ENCODE data around the gene RPL38. TPM values are rescaled to one million over a fixed set of nuclear protein-coding genes. Genes with fewer than 3 reads are reported as not detected.

RPL38 gene
- total RNA-seq, 1 donor from 2014 or later = 659 TPM

- Histone ChIP-seq H3K4me3 (peak overlapping the region; percentile 71), H3K27me3 (no peaks in the 10 kb centered on the region), H3K36me3 (peaks cover 41% of the 10 kb centered on the region), H3K9me3 (no peaks in the 10 kb centered on the region), H3K4me1 (peaks cover 41% of the 10 kb centered on the region), H3K27ac (no peak overlapping the region)
- TF ChIP-seq CTCF (IDR thresholded peaks at IDR 0.05) = no peak
- ATAC-seq (no peak), DNase-seq (no peak)
- intact Hi-C loops (cut with DNase I) = loop anchor here (5.0 kb wide), 1 partner anchor 85 kb away; no protein-coding TSS in a partner anchor
Observed at GRCh38 chr17:74211912-74212208, 8.4 kb downstream of the RPL38 start.

GRCh38 chr17:74212209-74212912 is 8.9 kb downstream of the RPL38 start:
- H3K36me3 ChIP-seq = peaks cover 36% of the 10 kb centered on the region
- intact Hi-C loops (cut with DNase I) = loop anchor here (5.0 kb wide), 1 partner anchor 85 kb away; no protein-coding TSS in a partner anchor
- H3K27me3 ChIP-seq = no peaks in the 10 kb centered on the region
- no peaks in the 10 kb centered on the region for H3K9me3 ChIP-seq
- no peak for TF ChIP-seq CTCF (IDR thresholded peaks at IDR 0.05)
- DNase-seq = no peak
- peaks cover 36% of the 10 kb centered on the region for H3K4me1 ChIP-seq
- peak overlapping the region; percentile 80 for H3K27ac ChIP-seq
- peak overlapping the region; percentile 71 for H3K4me3 ChIP-seq
- peak; percentile 0 for ATAC-seq

GRCh38 chr17:74212913-74213791 is 9.7 kb downstream of the RPL38 start, which contains the start of gene TTYH2:
TSS of gene TTYH2 (plus strand) at chr17:74213571. CDS start at chr17:74213588, 17 bp downstream.
- H3K27ac ChIP-seq = peak within 1 kb of the TSS; percentile 80
- intact Hi-C loops (cut with DNase I) = loop anchor here (5.0 kb wide), 1 partner anchor 84 kb away; no protein-coding TSS in a partner anchor
- peak; percentile 37 for TF ChIP-seq CTCF (IDR thresholded peaks at IDR 0.05)
- peak within 1 kb of the TSS; percentile 71 for H3K4me3 ChIP-seq
- no peaks in the 10 kb centered on the region for H3K27me3 ChIP-seq
- ATAC-seq (peak; percentile 93), DNase-seq (peak; percentile 94)
- peaks cover 35% of the 10 kb centered on the region for H3K4me1 ChIP-seq
- H3K36me3 ChIP-seq = peaks cover 28% of the 10 kb centered on the region
- H3K9me3 ChIP-seq = no peaks in the 10 kb centered on the region

GRCh38 chr17:74213861-74214391 is 10.4 kb downstream of the RPL38 start:
- peaks cover 35% of the 10 kb centered on the region for H3K4me1 ChIP-seq
- intact Hi-C loops (cut with DNase I) = loop anchor here (5.0 kb wide), 1 partner anchor 83 kb away; no protein-coding TSS in a partner anchor
- DNase-seq (no peak), ATAC-seq (peak; percentile 29)
- peaks cover 20% of the 10 kb centered on the region for H3K36me3 ChIP-seq
- no peaks in the 10 kb centered on the region for H3K27me3 ChIP-seq
- peak overlapping the region; percentile 36 for H3K27ac ChIP-seq
- H3K9me3 ChIP-seq = no peaks in the 10 kb centered on the region
- TF ChIP-seq CTCF (IDR thresholded peaks at IDR 0.05) = no peak
- peak overlapping the region; percentile 71 for H3K4me3 ChIP-seq

GRCh38 chr17:74214484-74215341 is 11.2 kb downstream of the RPL38 start:
- Histone ChIP-seq H3K36me3 (peaks cover 12% of the 10 kb centered on the region), H3K27ac (no peak overlapping the region), H3K4me3 (peak overlapping the region; percentile 71), H3K9me3 (no peaks in the 10 kb centered on the region), H3K27me3 (no peaks in the 10 kb centered on the region), H3K4me1 (peaks cover 35% of the 10 kb centered on the region)
- ATAC-seq (no peak), DNase-seq (no peak)
- no peak for TF ChIP-seq CTCF (IDR thresholded peaks at IDR 0.05)
- intact Hi-C loops (cut with DNase I) = loop anchor here (5.0 kb wide), 1 partner anchor 83 kb away; no protein-coding TSS in a partner anchor
